Measurements from ENCODE around the gene LYST.

DNA sequence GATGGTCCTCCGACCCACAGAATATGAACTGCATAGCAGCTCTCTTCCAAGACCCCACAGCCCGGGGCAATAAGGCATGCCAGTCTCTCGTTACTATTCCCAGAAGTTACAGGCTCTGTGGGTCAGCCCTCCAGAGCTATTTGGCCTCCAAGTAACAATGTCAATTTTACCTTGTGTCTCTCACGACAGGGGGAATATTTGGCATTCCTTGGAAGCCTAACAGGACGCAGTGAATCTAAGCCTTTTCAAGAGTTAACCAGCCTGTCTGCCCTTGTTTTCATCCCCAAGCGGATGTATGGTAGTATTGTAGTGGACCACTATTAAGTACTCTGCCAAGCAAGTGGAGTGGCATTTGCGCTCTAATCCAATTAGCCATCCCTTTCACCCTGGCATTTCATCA lies 192.7 kb downstream of the LYST start:
- TF ChIP-seq, protein P1, sequence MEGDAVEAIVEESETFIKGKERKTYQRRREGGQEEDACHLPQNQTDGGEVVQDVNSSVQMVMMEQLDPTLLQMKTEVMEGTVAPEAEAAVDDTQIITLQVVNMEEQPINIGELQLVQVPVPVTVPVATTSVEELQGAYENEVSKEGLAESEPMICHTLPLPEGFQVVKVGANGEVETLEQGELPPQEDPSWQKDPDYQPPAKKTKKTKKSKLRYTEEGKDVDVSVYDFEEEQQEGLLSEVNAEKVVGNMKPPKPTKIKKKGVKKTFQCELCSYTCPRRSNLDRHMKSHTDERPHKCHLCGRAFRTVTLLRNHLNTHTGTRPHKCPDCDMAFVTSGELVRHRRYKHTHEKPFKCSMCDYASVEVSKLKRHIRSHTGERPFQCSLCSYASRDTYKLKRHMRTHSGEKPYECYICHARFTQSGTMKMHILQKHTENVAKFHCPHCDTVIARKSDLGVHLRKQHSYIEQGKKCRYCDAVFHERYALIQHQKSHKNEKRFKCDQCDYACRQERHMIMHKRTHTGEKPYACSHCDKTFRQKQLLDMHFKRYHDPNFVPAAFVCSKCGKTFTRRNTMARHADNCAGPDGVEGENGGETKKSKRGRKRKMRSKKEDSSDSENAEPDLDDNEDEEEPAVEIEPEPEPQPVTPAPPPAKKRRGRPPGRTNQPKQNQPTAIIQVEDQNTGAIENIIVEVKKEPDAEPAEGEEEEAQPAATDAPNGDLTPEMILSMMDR (IDR thresholded peaks at IDR 0.05) = no peak
- no peak for TF ChIP-seq POLR2A (IDR thresholded peaks at IDR 0.05)
